Activated naive CD8-positive, alpha-beta T cell treated with anti-CD3 and anti-CD28 coated beads, Interleukin-2, amount 50 U/mL, for 16 hours (primary cell): ENCODE measurements around the gene B3GLCT.

Source experiments
- DNase-seq: peaks from one replicate; pipeline ENCODE4 v3.0.0-alpha.2; 2020; ENCODE audit warnings: low read depth, low spot score

Gene B3GLCT

GRCh38 chr13:31223640-31224039, 23.9 kb downstream of the B3GLCT start:
- DNase-seq = no peak

GRCh38 chr13:31224174-31224669, 24.4 kb downstream of the B3GLCT start:
- no peak for DNase-seq

- DNase-seq = no peak
Observed at GRCh38 chr13:31224963-31225559, 25.3 kb downstream of the B3GLCT start.

GRCh38 chr13:31225998-31226675, 26.4 kb downstream of the B3GLCT start:
- no peak for DNase-seq

GRCh38 chr13:31227063-31227462, 27.3 kb downstream of the B3GLCT start:
- DNase-seq = no peak

GRCh38 chr13:31227870-31228269, 28.1 kb downstream of the B3GLCT start:
- no peak for DNase-seq

- DNase-seq = no peak
Observed at GRCh38 chr13:31234729-31235128, 35.0 kb downstream of the B3GLCT start.

GRCh38 chr13:31236211-31236786, 36.5 kb downstream of the B3GLCT start:
- no peak for DNase-seq

GRCh38 chr13:31240921-31241320, 41.1 kb downstream of the B3GLCT start:
- no peak for DNase-seq

GRCh38 chr13:31242367-31242766, 42.6 kb downstream of the B3GLCT start:
- DNase-seq = no peak

- DNase-seq = no peak
Observed at GRCh38 chr13:31242916-31243315, 43.1 kb downstream of the B3GLCT start.

GRCh38 chr13:31245598-31246373, 46.0 kb downstream of the B3GLCT start:
- no peak for DNase-seq

GRCh38 chr13:31246918-31247317, 47.1 kb downstream of the B3GLCT start:
- DNase-seq = no peak

- no peak for DNase-seq
Observed at GRCh38 chr13:31248361-31248760, 48.6 kb downstream of the B3GLCT start.

- no peak for DNase-seq
Observed at GRCh38 chr13:31248965-31249539, 49.3 kb downstream of the B3GLCT start.

- no peak for DNase-seq
Observed at GRCh38 chr13:31250435-31250834, 50.7 kb downstream of the B3GLCT start.

- DNase-seq = no peak
Observed at GRCh38 chr13:31261241-31261640, 61.5 kb downstream of the B3GLCT start.

- DNase-seq = no peak
Observed at GRCh38 chr13:31263346-31263745, 63.6 kb downstream of the B3GLCT start.

- DNase-seq = no peak
Observed at GRCh38 chr13:31264151-31264550, 64.4 kb downstream of the B3GLCT start.

- DNase-seq = no peak
Observed at GRCh38 chr13:31267126-31267784, 67.5 kb downstream of the B3GLCT start.

GRCh38 chr13:31274390-31274789, 74.6 kb downstream of the B3GLCT start:
- DNase-seq = no peak
